Measurements from ENCODE around the gene TM4SF18. TPM values are rescaled to one million over a fixed set of nuclear protein-coding genes. Genes with fewer than 3 reads are reported as not detected.
A peak's percentile ranks its signal among the peaks of the same experiment; 100 is the strongest.

TM4SF18 gene
- total RNA-seq, 1 experiment from 2014 or later: 9.8 TPM

GRCh38 chr3:149314807-149315578 is 18.4 kb downstream of the TM4SF18 start:
- Histone ChIP-seq H2BK120ac (ENCODE audit: low read depth, low read length, poor library complexity, severe bottlenecking) (no peak overlapping the region), H2BK15ac (ENCODE audit: low read depth, low read length) (no peak overlapping the region), H4K5ac (ENCODE audit: insufficient read length, low read depth, low read length) (no peak overlapping the region), H3K18ac (ENCODE audit: insufficient read length, low read depth, low read length) (no peak overlapping the region), H2AK5ac (ENCODE audit: insufficient read length, low read length) (no peak overlapping the region), H3K9me3 (ENCODE audit: control insufficient read depth, low read depth, low read length) (no peaks in the 10 kb centered on the region), H3K56ac (ENCODE audit: insufficient read length, low read depth, low read length) (no peak overlapping the region), H3K4me1 (ENCODE audit: insufficient read depth, low read length) (peaks cover 3% of the 10 kb centered on the region), H2BK5ac (ENCODE audit: insufficient read length, low read length) (no peak overlapping the region), H2BK20ac (ENCODE audit: low read depth, low read length, poor library complexity, severe bottlenecking) (no peak overlapping the region), H3T11ph (ENCODE audit: low read length) (no peak overlapping the region), H3K79me2 (ENCODE audit: insufficient read depth, low read length) (no peaks in the 10 kb centered on the region), H4K91ac (ENCODE audit: insufficient read length, low read depth, low read length) (no peak overlapping the region), H3K27ac (ENCODE audit: insufficient read length, low read depth, low read length) (no peak overlapping the region), H3K23me2 (ENCODE audit: insufficient read length, low read depth, low read length, poor library complexity, severe bottlenecking) (no peaks in the 10 kb centered on the region), H3K4ac (ENCODE audit: low read depth, low read length) (no peak overlapping the region), H3K4me2 (ENCODE audit: insufficient read depth, insufficient read length, low read length) (no peak overlapping the region), H3K23ac (ENCODE audit: insufficient read length, low read depth, low read length) (no peak overlapping the region), H2AFZ (ENCODE audit: low read length) (no peak overlapping the region), H4K8ac (replicated peaks; ENCODE audit: insufficient read length, low read depth, low read length) (no peak overlapping the region), H3K9ac (ENCODE audit: extremely low read depth, insufficient read length, low read length) (no peak overlapping the region), H2BK12ac (ENCODE audit: insufficient read length, low read depth, low read length) (no peak overlapping the region), H4K20me1 (ENCODE audit: control insufficient read depth, insufficient read depth, insufficient read length) (no peaks in the 10 kb centered on the region), H3K79me1 (ENCODE audit: insufficient read depth, low read depth, low read length, poor library complexity, severe bottlenecking) (no peaks in the 10 kb centered on the region), H3K14ac (ENCODE audit: insufficient read depth, low read length) (no peak overlapping the region), H3K27me3 (ENCODE audit: insufficient read depth, low read length) (no peaks in the 10 kb centered on the region)
- H3K27ac Mint-ChIP-seq: 0 out of 7 replicates have a peak overlapping the region, but pooled peaks of 1 of the 3 experiments have one; percentile 27
- no peak for TF ChIP-seq CTCF (conservative IDR thresholded peaks at IDR 0.05)
- peaks cover 0 to 2% (median 1%) of the 10 kb centered on the region in 3 experiments; a peak in 2 of 7 replicates for H3K36me3 Mint-ChIP-seq (ENCODE audit: insufficient read depth in 1 of 3, low read depth in 3 of 3)
- H3K4me3 Mint-ChIP-seq: no peak overlapping the region
- peaks cover 8 to 9% of the 10 kb centered on the region in 2 experiments for H3K4me1 Mint-ChIP-seq
- WGBS (ENCODE audit: extremely low coverage, insufficient read length, low lambda C conversion rate): no CpG with 5 or more reads among the region's 7 CpGs
- peaks cover 0 to 2% of the 10 kb centered on the region in 2 experiments; a peak in 1 of 5 replicates for H3K9me3 Mint-ChIP-seq
- no peak for DNase-seq
- no peaks in the 10 kb centered on the region for H3K27me3 Mint-ChIP-seq (ENCODE audit: low read depth)

Measured in H9 (cell line).